Measurements from ENCODE around the gene B3GNT5.

The B3GNT5 gene

DNA sequence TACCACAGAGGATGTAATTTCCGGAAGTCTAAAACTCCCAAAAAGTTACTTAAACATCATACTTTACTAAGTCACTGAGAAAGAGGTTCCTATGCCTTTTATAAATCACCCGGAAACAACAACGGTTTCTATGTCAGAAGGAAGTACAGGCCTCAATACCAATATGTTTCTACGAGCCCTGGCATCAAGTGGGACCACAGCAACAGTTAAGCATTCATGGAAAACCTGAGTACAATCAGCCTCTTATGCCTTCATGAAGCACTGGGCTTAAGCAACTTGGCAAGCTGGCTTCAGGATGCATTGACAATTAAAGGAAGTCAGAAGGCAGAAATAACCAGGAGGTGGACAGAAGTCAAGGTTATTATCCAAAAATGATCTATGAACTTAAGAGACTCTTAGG lies 19.1 kb upstream of the B3GNT5 start:
- H3K36me3 ChIP-seq (ENCODE audit: insufficient read depth, low read length), result no peaks in the 10 kb centered on the region
- H3K27ac ChIP-seq (ENCODE audit: low read depth, low read length), result no peak overlapping the region
- no peak overlapping the region for H3K4me3 ChIP-seq (ENCODE audit: low read depth in 1 of 2, low read length in 2 of 2)
- no peaks in the 10 kb centered on the region for H3K4me1 ChIP-seq (ENCODE audit: insufficient read depth, low read length)
- no peak overlapping the region for H3K9ac ChIP-seq (ENCODE audit: low read length)
- no peaks in the 10 kb centered on the region for H3K27me3 ChIP-seq (ENCODE audit: control insufficient read depth in 1 of 2, insufficient read depth in 2 of 2, low read length in 2 of 2)
- no peaks in the 10 kb centered on the region for H3K9me3 ChIP-seq (ENCODE audit: low read length)

DNA sequence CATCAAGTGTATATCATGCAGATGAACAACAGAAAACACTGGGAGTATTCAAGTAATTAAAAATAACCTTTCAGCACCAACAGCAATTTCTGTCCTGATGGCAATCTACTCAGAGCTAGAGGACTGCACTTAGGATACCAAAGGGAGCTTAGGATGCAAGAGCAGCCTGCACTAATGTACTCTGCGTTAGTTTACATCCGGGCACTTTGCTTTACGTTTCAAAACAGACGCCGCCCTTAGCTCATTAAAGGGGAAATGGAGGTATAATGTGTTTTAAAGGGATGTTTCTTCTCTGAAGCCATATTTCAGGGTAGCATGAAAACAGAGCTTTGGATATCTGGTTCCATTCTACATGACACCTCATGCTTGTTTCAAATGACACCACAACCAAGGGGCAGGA lies 14.0 kb upstream of the B3GNT5 start:
- Histone ChIP-seq H3K27me3 (ENCODE audit: control insufficient read depth in 1 of 2, insufficient read depth in 2 of 2, low read length in 2 of 2) (no peaks in the 10 kb centered on the region), H3K9ac (ENCODE audit: low read length) (no peak overlapping the region), H3K4me3 (ENCODE audit: low read depth in 1 of 2, low read length in 2 of 2) (no peak overlapping the region), H3K9me3 (ENCODE audit: low read length) (no peaks in the 10 kb centered on the region), H3K36me3 (ENCODE audit: insufficient read depth, low read length) (no peaks in the 10 kb centered on the region), H3K4me1 (ENCODE audit: insufficient read depth, low read length) (no peaks in the 10 kb centered on the region), H3K27ac (ENCODE audit: low read depth, low read length) (no peak overlapping the region)

DNA sequence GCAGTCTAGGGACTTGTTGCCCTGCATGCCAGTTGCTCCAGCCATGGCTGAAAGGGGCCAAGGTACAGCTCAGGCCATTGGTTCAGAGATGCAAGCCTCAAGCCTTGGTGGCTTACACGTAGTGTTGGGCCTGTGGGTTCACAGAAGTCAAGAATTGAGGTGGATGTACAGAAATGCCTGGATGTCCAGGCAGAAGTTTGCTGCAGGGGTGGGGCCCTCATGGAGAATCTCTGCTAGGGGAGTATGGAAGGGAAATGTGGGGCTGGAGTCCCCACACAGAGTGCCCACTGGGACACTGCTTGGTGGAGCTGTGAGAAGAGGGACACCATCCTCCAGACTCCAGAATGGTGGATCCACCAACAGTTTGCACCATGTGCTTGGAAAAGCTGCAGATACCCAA lies 10.6 kb upstream of the B3GNT5 start:
- Histone ChIP-seq H3K9me3 (ENCODE audit: low read length) (no peaks in the 10 kb centered on the region), H3K36me3 (ENCODE audit: insufficient read depth, low read length) (no peaks in the 10 kb centered on the region), H3K4me1 (ENCODE audit: insufficient read depth, low read length) (no peaks in the 10 kb centered on the region), H3K27me3 (ENCODE audit: control insufficient read depth in 1 of 2, insufficient read depth in 2 of 2, low read length in 2 of 2) (no peaks in the 10 kb centered on the region), H3K27ac (ENCODE audit: low read depth, low read length) (no peak overlapping the region), H3K9ac (ENCODE audit: low read length) (no peak overlapping the region), H3K4me3 (ENCODE audit: low read depth in 1 of 2, low read length in 2 of 2) (no peak overlapping the region)

- H3K27ac ChIP-seq (ENCODE audit: low read depth, low read length), result no peak overlapping the region
Measured at GRCh38 chr3:183244219-183244618, 8.8 kb upstream of the B3GNT5 start.

DNA sequence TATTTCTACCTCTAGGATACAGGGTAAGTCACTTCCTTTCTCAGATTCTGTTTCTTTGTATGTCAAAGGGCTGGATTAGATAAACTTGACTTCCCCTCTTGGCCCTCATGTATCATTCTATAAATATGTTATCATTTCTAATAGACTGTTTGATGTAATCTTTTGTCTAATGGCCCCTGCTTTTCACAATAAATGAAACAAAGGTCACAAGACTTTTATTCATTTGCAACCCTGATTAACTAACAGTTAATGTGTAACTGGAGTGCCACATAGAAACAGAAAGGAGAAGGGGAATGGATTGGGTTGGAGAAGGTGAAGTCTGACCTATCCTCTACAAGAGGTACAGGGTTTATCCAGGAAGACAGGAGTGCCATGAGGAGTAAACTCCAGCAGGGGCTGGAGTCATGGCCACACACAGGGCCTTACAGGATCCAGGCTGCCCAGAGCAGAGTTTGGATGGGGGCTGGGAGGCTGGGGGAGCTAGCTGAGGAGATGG lies 8.0 kb upstream of the B3GNT5 start:
- H3K36me3 ChIP-seq (ENCODE audit: insufficient read depth, low read length), result no peaks in the 10 kb centered on the region
- H3K9me3 ChIP-seq (ENCODE audit: low read length), result no peaks in the 10 kb centered on the region
- no peaks in the 10 kb centered on the region for H3K27me3 ChIP-seq (ENCODE audit: control insufficient read depth in 1 of 2, insufficient read depth in 2 of 2, low read length in 2 of 2)
- no peaks in the 10 kb centered on the region for H3K4me1 ChIP-seq (ENCODE audit: insufficient read depth, low read length)
- H3K9ac ChIP-seq (ENCODE audit: low read length), result no peak overlapping the region
- no peak overlapping the region for H3K27ac ChIP-seq (ENCODE audit: low read depth, low read length)
- H3K4me3 ChIP-seq (ENCODE audit: low read depth in 1 of 2, low read length in 2 of 2), result no peak overlapping the region

More at GRCh38 chr3:183244219-183244618, 8.8 kb upstream of the B3GNT5 start:
- H3K27me3 ChIP-seq (ENCODE audit: control insufficient read depth in 1 of 2, insufficient read depth in 2 of 2, low read length in 2 of 2), result no peaks in the 10 kb centered on the region
- H3K36me3 ChIP-seq (ENCODE audit: insufficient read depth, low read length), result no peaks in the 10 kb centered on the region
- no peaks in the 10 kb centered on the region for H3K4me1 ChIP-seq (ENCODE audit: insufficient read depth, low read length)
- no peak overlapping the region for H3K9ac ChIP-seq (ENCODE audit: low read length)
- no peaks in the 10 kb centered on the region for H3K9me3 ChIP-seq (ENCODE audit: low read length)
- no peak overlapping the region for H3K4me3 ChIP-seq (ENCODE audit: low read depth in 1 of 2, low read length in 2 of 2)

- no peaks in the 10 kb centered on the region for H3K27me3 ChIP-seq (ENCODE audit: control insufficient read depth in 1 of 2, insufficient read depth in 2 of 2, low read length in 2 of 2)
- H3K4me1 ChIP-seq (ENCODE audit: insufficient read depth, low read length), result no peaks in the 10 kb centered on the region
- no peak overlapping the region for H3K4me3 ChIP-seq (ENCODE audit: low read depth in 1 of 2, low read length in 2 of 2)
- H3K9ac ChIP-seq (ENCODE audit: low read length), result no peak overlapping the region
- H3K36me3 ChIP-seq (ENCODE audit: insufficient read depth, low read length), result no peaks in the 10 kb centered on the region
- no peaks in the 10 kb centered on the region for H3K9me3 ChIP-seq (ENCODE audit: low read length)
- no peak overlapping the region for H3K27ac ChIP-seq (ENCODE audit: low read depth, low read length)
Measured at GRCh38 chr3:183247011-183247589, 6.0 kb upstream of the B3GNT5 start.

DNA sequence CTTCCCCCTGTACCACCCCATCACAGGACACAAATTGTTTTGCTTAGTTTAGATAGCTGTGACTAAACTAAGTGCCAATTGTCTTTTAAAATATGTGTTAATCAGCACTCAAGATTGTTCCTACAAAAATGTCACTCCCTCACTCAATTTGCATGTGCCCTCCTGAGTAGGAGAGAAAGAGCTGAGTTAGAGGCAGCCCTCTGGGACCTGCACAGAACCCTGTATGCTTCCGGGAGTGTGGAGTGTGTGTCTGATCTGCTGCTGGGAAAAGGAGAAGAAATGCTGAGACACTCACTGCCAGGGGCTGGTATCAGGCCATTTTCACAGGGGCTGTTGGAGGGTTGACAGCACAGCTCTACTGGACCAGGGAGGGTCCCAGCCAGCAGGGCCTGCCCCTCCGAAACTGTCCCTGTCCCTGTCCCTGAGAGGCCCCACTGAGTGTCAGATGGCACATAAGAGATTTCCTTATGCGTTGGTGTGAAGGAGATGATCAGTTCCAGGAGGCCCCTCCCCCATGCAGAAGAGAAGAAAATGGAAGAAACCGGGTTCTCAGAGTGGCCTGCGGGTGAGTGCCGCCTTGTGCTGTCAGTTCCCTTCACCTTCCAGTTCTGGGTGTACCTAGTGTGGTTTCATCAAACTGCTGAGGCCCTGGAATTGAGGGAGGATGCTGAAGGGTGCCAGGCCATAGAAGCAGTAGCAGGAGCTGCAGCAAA lies 3.9 kb upstream of the B3GNT5 start:
- Histone ChIP-seq H3K27ac (ENCODE audit: low read depth, low read length) (no peak overlapping the region), H3K27me3 (ENCODE audit: control insufficient read depth in 1 of 2, insufficient read depth in 2 of 2, low read length in 2 of 2) (no peaks in the 10 kb centered on the region), H3K9me3 (ENCODE audit: low read length) (no peaks in the 10 kb centered on the region), H3K4me3 (ENCODE audit: low read depth in 1 of 2, low read length in 2 of 2) (no peak overlapping the region), H3K9ac (ENCODE audit: low read length) (no peak overlapping the region), H3K36me3 (ENCODE audit: insufficient read depth, low read length) (no peaks in the 10 kb centered on the region), H3K4me1 (ENCODE audit: insufficient read depth, low read length) (no peaks in the 10 kb centered on the region)

DNA sequence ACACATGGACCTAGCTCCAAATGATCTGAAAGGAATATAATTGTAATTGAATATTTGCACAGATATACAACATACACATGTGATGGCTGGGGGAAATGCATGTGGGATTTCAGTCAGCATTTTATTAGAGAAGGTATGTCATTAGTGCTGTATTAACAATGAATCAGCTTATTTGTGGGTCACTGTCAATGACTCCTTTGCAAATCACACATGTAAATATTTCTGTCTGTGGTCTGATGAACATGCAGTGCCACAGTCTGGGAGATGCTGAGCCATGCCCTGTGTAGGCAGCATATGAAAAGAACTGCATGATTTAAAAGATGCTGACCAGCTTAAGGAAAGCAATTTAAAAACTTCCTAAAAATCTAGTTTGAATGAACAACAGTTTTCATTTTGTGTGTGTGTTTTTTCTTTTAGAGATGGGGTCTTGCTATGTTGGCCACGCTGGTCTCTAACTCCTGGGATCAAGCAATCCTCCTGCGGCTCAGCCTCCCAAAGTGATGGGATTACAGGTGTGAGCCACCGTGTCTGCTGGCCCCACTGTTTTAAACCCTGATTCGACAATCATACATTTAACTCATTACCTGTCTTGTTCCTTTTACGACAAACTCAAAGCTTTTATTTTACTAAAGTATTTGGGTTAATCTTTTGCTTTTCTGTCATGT lies 803 bp upstream of the B3GNT5 start:
- no peak overlapping the region for H3K9ac ChIP-seq (ENCODE audit: low read length)

GRCh38 chr3:183253528-183254486 lies 754 bp downstream of the B3GNT5 start:
- H3K9ac ChIP-seq (ENCODE audit: low read length), result peak overlapping the region; percentile 28
- H3K27ac ChIP-seq (ENCODE audit: low read depth, low read length), result peak overlapping the region; percentile 59
- peaks cover 0 to 5% of the 10 kb centered on the region in 2 donors for H3K27me3 ChIP-seq (ENCODE audit: control insufficient read depth in 1 of 2, insufficient read depth in 2 of 2, low read length in 2 of 2)
- H3K4me3 ChIP-seq (ENCODE audit: low read depth in 1 of 2, low read length in 2 of 2), result peak overlapping the region; percentile 80 to 81
- no peaks in the 10 kb centered on the region for H3K9me3 ChIP-seq (ENCODE audit: low read length)
- peaks cover 4% of the 10 kb centered on the region for H3K4me1 ChIP-seq (ENCODE audit: insufficient read depth, low read length)
- no peaks in the 10 kb centered on the region for H3K36me3 ChIP-seq (ENCODE audit: insufficient read depth, low read length)

More for the DNA sequence above, 803 bp upstream of the B3GNT5 start:
- Histone ChIP-seq H3K9me3 (ENCODE audit: low read length) (no peaks in the 10 kb centered on the region), H3K36me3 (ENCODE audit: insufficient read depth, low read length) (no peaks in the 10 kb centered on the region), H3K27ac (ENCODE audit: low read depth, low read length) (no peak overlapping the region), H3K27me3 (ENCODE audit: control insufficient read depth in 1 of 2, insufficient read depth in 2 of 2, low read length in 2 of 2) (peaks cover 0 to 5% of the 10 kb centered on the region in 2 donors), H3K4me1 (ENCODE audit: insufficient read depth, low read length) (peaks cover 4% of the 10 kb centered on the region), H3K4me3 (ENCODE audit: low read depth in 1 of 2, low read length in 2 of 2) (no peak overlapping the region)

GRCh38 chr3:183254487-183255347 lies 1.7 kb downstream of the B3GNT5 start:
- no peaks in the 10 kb centered on the region for H3K9me3 ChIP-seq (ENCODE audit: low read length)
- H3K27ac ChIP-seq (ENCODE audit: low read depth, low read length), result peak overlapping the region; percentile 59
- peaks cover 0 to 5% of the 10 kb centered on the region in 2 donors for H3K27me3 ChIP-seq (ENCODE audit: control insufficient read depth in 1 of 2, insufficient read depth in 2 of 2, low read length in 2 of 2)
- peak overlapping the region; percentile 80 to 81 for H3K4me3 ChIP-seq (ENCODE audit: low read depth in 1 of 2, low read length in 2 of 2)
- no peaks in the 10 kb centered on the region for H3K36me3 ChIP-seq (ENCODE audit: insufficient read depth, low read length)
- H3K9ac ChIP-seq (ENCODE audit: low read length), result peak overlapping the region; percentile 13
- peaks cover 4% of the 10 kb centered on the region for H3K4me1 ChIP-seq (ENCODE audit: insufficient read depth, low read length)
